SK-N-SH treated with all-trans-retinoic acid at 6 μM for 48 hours (cell line): ENCODE data around the gene WDTC1.

Source experiments
- ATAC-seq: fragments of 200-7000 bp; cut with Tn5 transposase; 3 replicates; pipeline ENCODE4 v1.9.1; 2020; ENCODE audit warnings: mild to moderate bottlenecking, moderate library complexity
- ARNTL ChIP-seq: fragments of 450-650 bp; formaldehyde crosslinking; IDR thresholded peaks from 2 replicates; pipeline ENCODE4 v1.5.0; 2020; ENCODE audit warnings: low read depth, mild to moderate bottlenecking, moderate library complexity, borderline replicate concordance
- BACH2 ChIP-seq: fragments of 250-450 bp; sonication (Bioruptor Pico); IDR thresholded peaks from 2 replicates; pipeline ENCODE4 v1.9.0; 2021; ENCODE audit warnings: mild to moderate bottlenecking, borderline replicate concordance
- CSDC2 ChIP-seq: fragments of 250-450 bp; sonication (Bioruptor Pico); IDR thresholded peaks from 2 replicates; pipeline ENCODE4 v1.5.0; 2020; ENCODE audit warnings: mild to moderate bottlenecking, moderate library complexity
- ESRRG ChIP-seq: fragments of 250-450 bp; sonication (Bioruptor Pico); IDR thresholded peaks from 2 replicates; pipeline ENCODE4 v1.6.1; 2021; ENCODE audit warnings: mild to moderate bottlenecking
- GLIS3 ChIP-seq: fragments of 250-450 bp; sonication (Bioruptor Pico); IDR thresholded peaks from 2 replicates; pipeline ENCODE4 v1.5.0; 2020; ENCODE audit warnings: mild to moderate bottlenecking, moderate library complexity
- ISL1 ChIP-seq: fragments of 250-450 bp; sonication (Bioruptor Pico); IDR thresholded peaks from 2 replicates; pipeline ENCODE4 v2.1.2; 2022; ENCODE audit warnings: mild to moderate bottlenecking, moderate library complexity
- OSR1 ChIP-seq: fragments of 250-450 bp; sonication (Bioruptor Pico); IDR thresholded peaks from 2 replicates; pipeline ENCODE4 v1.8.0; 2022; ENCODE audit warnings: moderate library complexity, mild to moderate bottlenecking, inconsistent platforms
- PPARA ChIP-seq: fragments of 250-450 bp; sonication (Bioruptor Pico); IDR thresholded peaks from 2 replicates; pipeline ENCODE4 v1.5.0; 2020; ENCODE audit warnings: mild to moderate bottlenecking, borderline replicate concordance
- RARB ChIP-seq: fragments of 250-450 bp; sonication (Bioruptor Pico); IDR thresholded peaks from 2 replicates; pipeline ENCODE4 v1.8.0; 2021; ENCODE audit warnings: mild to moderate bottlenecking, moderate library complexity
- SNAI2 ChIP-seq: fragments of 250-450 bp; sonication (Bioruptor Pico); IDR thresholded peaks from 2 replicates; pipeline ENCODE4 v1.5.0; 2020; ENCODE audit warnings: mild to moderate bottlenecking, moderate library complexity
- TCF4 ChIP-seq: fragments of 250-450 bp; sonication (Bioruptor Pico); IDR thresholded peaks from 2 replicates; pipeline ENCODE4 v1.8.0; 2021; ENCODE audit warnings: mild to moderate bottlenecking, moderate library complexity, borderline replicate concordance
- TSHZ2 ChIP-seq: fragments of 250-450 bp; sonication (Bioruptor Pico); IDR thresholded peaks from 2 replicates; pipeline ENCODE4 v1.5.0; 2020; ENCODE audit warnings: mild to moderate bottlenecking, moderate library complexity
- ZC3H10 ChIP-seq: fragments of 250-450 bp; sonication (Bioruptor Pico); IDR thresholded peaks from 2 replicates; pipeline ENCODE4 v1.5.1; 2021; ENCODE audit warnings: mild to moderate bottlenecking, moderate library complexity
- ZFP3 ChIP-seq: fragments of 250-450 bp; sonication (Bioruptor Pico); IDR thresholded peaks from 2 replicates; pipeline ENCODE4 v1.5.0; 2020; ENCODE audit warnings: mild to moderate bottlenecking, moderate library complexity
- ZNF565 ChIP-seq: fragments of 450-650 bp; formaldehyde crosslinking; conservative IDR thresholded peaks from 2 replicates; pipeline ENCODE4 v1.5.0; 2020; ENCODE audit warnings: low read depth, mild to moderate bottlenecking, moderate library complexity
- ZNF70 ChIP-seq: fragments of 450-650 bp; formaldehyde crosslinking; IDR thresholded peaks from 2 replicates; pipeline ENCODE4 v1.5.0; 2020; ENCODE audit warnings: mild to moderate bottlenecking, moderate library complexity
- ZNF8 ChIP-seq: fragments of 450-650 bp; formaldehyde crosslinking; IDR thresholded peaks from 2 replicates; pipeline ENCODE4 v1.5.0; 2020; ENCODE audit warnings: mild to moderate bottlenecking, moderate library complexity
- TF ChIP-seq, protein P1 (sequence below): fragments of 250-450 bp; sonication (Bioruptor Pico); IDR thresholded peaks from 2 replicates; pipeline ENCODE4 v1.5.1; 2020; ENCODE audit warnings: low read depth, mild to moderate bottlenecking, moderate library complexity
- TF ChIP-seq, protein P2 (sequence below): fragments of 250-450 bp; sonication (Bioruptor Pico); IDR thresholded peaks from 2 replicates; pipeline ENCODE4 v1.8.0; 2021; ENCODE audit warnings: low read depth, mild to moderate bottlenecking, moderate library complexity, borderline replicate concordance
- TF ChIP-seq, protein P3 (sequence below): fragments of 250-450 bp; sonication (Bioruptor Pico); IDR thresholded peaks from 2 replicates; pipeline ENCODE4 v1.5.1; 2021; ENCODE audit warnings: mild to moderate bottlenecking, moderate library complexity

The WDTC1 gene

DNA sequence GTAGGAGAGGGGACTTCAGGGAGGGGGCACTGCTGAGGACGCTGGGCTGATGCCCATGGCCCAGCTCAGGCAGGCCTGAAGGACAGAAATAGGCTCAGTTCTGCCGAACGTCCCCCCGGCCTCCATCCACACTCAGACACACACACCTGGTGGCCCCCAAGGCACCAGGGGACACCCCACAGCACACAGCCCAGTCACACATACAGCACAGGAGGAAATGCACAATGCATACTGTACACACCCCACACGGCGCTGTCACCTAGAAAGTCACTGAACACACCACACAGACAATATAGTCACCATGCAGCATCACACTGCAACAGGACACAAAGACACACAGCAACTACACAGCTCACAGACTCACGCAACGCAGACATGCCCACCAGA lies 108.0 kb downstream of the WDTC1 start:
- no peak for ATAC-seq
- TF ChIP-seq ZFP3 (CRISPR knock-in tag) (no peak), OSR1 (no peak), ZNF70 (CRISPR knock-in tag) (no peak), ESRRG (CRISPR knock-in tag) (no peak), ARNTL (no peak), PPARA (CRISPR knock-in tag) (no peak)
- TF ChIP-seq, protein P1, sequence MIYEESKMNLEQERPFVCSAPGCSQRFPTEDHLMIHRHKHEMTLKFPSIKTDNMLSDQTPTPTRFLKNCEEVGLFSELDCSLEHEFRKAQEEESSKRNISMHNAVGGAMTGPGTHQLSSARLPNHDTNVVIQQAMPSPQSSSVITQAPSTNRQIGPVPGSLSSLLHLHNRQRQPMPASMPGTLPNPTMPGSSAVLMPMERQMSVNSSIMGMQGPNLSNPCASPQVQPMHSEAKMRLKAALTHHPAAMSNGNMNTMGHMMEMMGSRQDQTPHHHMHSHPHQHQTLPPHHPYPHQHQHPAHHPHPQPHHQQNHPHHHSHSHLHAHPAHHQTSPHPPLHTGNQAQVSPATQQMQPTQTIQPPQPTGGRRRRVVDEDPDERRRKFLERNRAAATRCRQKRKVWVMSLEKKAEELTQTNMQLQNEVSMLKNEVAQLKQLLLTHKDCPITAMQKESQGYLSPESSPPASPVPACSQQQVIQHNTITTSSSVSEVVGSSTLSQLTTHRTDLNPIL (CRISPR knock-in tag): no peak

- TF ChIP-seq ZNF70 (CRISPR knock-in tag) (no peak), CSDC2 (CRISPR knock-in tag) (no peak), ISL1 (CRISPR knock-in tag) (no peak)
- TF ChIP-seq, protein P2, sequence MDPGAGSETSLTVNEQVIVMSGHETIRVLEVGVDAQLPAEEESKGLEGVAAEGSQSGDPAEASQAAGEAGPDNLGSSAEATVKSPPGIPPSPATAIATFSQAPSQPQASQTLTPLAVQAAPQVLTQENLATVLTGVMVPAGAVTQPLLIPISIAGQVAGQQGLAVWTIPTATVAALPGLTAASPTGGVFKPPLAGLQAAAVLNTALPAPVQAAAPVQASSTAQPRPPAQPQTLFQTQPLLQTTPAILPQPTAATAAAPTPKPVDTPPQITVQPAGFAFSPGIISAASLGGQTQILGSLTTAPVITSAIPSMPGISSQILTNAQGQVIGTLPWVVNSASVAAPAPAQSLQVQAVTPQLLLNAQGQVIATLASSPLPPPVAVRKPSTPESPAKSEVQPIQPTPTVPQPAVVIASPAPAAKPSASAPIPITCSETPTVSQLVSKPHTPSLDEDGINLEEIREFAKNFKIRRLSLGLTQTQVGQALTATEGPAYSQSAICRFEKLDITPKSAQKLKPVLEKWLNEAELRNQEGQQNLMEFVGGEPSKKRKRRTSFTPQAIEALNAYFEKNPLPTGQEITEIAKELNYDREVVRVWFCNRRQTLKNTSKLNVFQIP (CRISPR knock-in tag): no peak
- TF ChIP-seq, all 23 proteins: peak for 0
- no peak for ATAC-seq
Observed at GRCh38 chr1:27342778-27343638, 108.6 kb downstream of the WDTC1 start.

GRCh38 chr1:27343639-27344025 lies 109.2 kb downstream of the WDTC1 start:
- no peak for ATAC-seq
- no peak for TF ChIP-seq ZFP3 (CRISPR knock-in tag)
- no peak for TF ChIP-seq TCF4 (CRISPR knock-in tag)
- TF ChIP-seq, protein P2 (CRISPR knock-in tag): no peak
- TF ChIP-seq, protein P3, sequence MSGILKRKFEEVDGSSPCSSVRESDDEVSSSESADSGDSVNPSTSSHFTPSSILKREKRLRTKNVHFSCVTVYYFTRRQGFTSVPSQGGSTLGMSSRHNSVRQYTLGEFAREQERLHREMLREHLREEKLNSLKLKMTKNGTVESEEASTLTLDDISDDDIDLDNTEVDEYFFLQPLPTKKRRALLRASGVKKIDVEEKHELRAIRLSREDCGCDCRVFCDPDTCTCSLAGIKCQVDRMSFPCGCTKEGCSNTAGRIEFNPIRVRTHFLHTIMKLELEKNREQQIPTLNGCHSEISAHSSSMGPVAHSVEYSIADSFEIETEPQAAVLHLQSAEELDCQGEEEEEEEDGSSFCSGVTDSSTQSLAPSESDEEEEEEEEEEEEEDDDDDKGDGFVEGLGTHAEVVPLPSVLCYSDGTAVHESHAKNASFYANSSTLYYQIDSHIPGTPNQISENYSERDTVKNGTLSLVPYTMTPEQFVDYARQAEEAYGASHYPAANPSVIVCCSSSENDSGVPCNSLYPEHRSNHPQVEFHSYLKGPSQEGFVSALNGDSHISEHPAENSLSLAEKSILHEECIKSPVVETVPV (CRISPR knock-in tag): no peak
- no peak for TF ChIP-seq RARB (CRISPR knock-in tag)
- TF ChIP-seq, protein P1 (CRISPR knock-in tag): no peak
- no peak for TF ChIP-seq OSR1
- TF ChIP-seq CSDC2 (CRISPR knock-in tag): no peak
- TF ChIP-seq ZC3H10 (CRISPR knock-in tag): no peak
- no peak for TF ChIP-seq GLIS3 (CRISPR knock-in tag)
- no peak for TF ChIP-seq PPARA (CRISPR knock-in tag)
- TF ChIP-seq BACH2 (CRISPR knock-in tag): no peak
- TF ChIP-seq ARNTL: no peak
- TF ChIP-seq ZNF70 (CRISPR knock-in tag): no peak
- TF ChIP-seq SNAI2 (CRISPR knock-in tag): no peak
- TF ChIP-seq ZNF8: no peak
- TF ChIP-seq ZNF565: no peak
- no peak for TF ChIP-seq TSHZ2 (CRISPR knock-in tag)
